SK-N-SH (cell line): ENCODE results near the gene DMRT1. TPM values are rescaled to one million over a fixed set of nuclear protein-coding genes. Genes with fewer than 3 reads are reported as not detected.

ENCODE experiments used
- CTCF ChIA-PET: fragments of 300-600, 350-600 bp; formaldehyde crosslinking; extraction: SDS; loops from one replicate; lab custom pipeline; 2021; lab: Yijun Ruan, JAX
- POLR2A ChIA-PET: fragments of 350-600 bp; sonication (Branson Sonifier 250); formaldehyde crosslinking; extraction: SDS; loops from one replicate; lab custom pipeline; 2020; ENCODE audit warnings: antibody characterized with exemption, inconsistent platforms; lab: Yijun Ruan, JAX
- DNase-seq: peaks from one replicate; pipeline ENCODE4 v3.0.0; 2012
- H2AFZ ChIP-seq: fragments of 200-600 bp; sonication (generic); 2 replicates; pipeline ENCODE4 v1.8.1; 2016; ENCODE audit warnings: antibody characterized with exemption, mild to moderate bottlenecking, low read depth
- H3F3A ChIP-seq: fragments of 200-600 bp; sonication (generic); replicated peaks from 2 replicates; pipeline ENCODE3; 2016; ENCODE audit warnings: antibody characterized with exemption, mild to moderate bottlenecking; ENCODE audit not compliant: insufficient read depth
- H3K27ac ChIP-seq, 2 experiments: fragments of 200-500 bp in 1 of 2; fragments of 200-600 bp in 1 of 2; sonication (Bioruptor generic) in 1 of 2; sonication (generic), shearing (Covaris generic) in 1 of 2; 2 replicates each; pipeline versions ENCODE4 v1.5.1 to v1.6.1; 2014 to 2016; ENCODE audit warnings: low read depth in 2 of 2, inconsistent platforms in 1 of 2, low read length in 1 of 2, mild to moderate bottlenecking in 1 of 2, mixed read lengths in 1 of 2
- H3K27me3 ChIP-seq: fragments of 200-600 bp; sonication (generic), shearing (Covaris generic); 2 replicates; pipeline ENCODE4 v1.6.1; 2016; ENCODE audit warnings: mixed run types; ENCODE audit not compliant: insufficient read depth
- H3K36me3 ChIP-seq, 2 experiments: fragments of 200-500 bp in 1 of 2; fragments of 200-600 bp in 1 of 2; sonication (Bioruptor generic) in 1 of 2; sonication (generic) in 1 of 2; replicated peaks in 1 of 2; 2 replicates each; pipeline versions ENCODE3 to v1.5.1; 2014 to 2016; ENCODE audit warnings: low read length in 1 of 2, mild to moderate bottlenecking in 1 of 2; ENCODE audit not compliant: insufficient read depth in 2 of 2, control insufficient read depth in 1 of 2
- H3K4me1 ChIP-seq, 2 experiments: fragments of 200-500 bp in 1 of 2; fragments of 200-600 bp in 1 of 2; sonication (Bioruptor generic) in 1 of 2; sonication (generic), shearing (Covaris generic) in 1 of 2; 2 replicates each; pipeline versions ENCODE4 v1.5.1 to v1.6.1; 2014 to 2016; ENCODE audit warnings: low read depth in 1 of 2, low read length in 1 of 2, mixed run types in 1 of 2; ENCODE audit not compliant: insufficient read depth in 2 of 2, control insufficient read depth in 1 of 2
- H3K4me2 ChIP-seq: fragments of 200-600 bp; sonication (generic), shearing (Covaris generic); 2 replicates; pipeline ENCODE4 v1.6.1; 2017; ENCODE audit warnings: mixed run types
- H3K4me3 ChIP-seq, 2 experiments: fragments of 200-500 bp in 1 of 2; fragments of 200-600 bp in 1 of 2; sonication (Bioruptor generic) in 1 of 2; sonication (generic), shearing (Covaris generic) in 1 of 2; 2 replicates each; pipeline versions ENCODE4 v1.5.1 to v1.8.1; 2014 to 2016; ENCODE audit warnings: low read depth in 2 of 2, inconsistent platforms in 1 of 2, low read length in 1 of 2, mild to moderate bottlenecking in 1 of 2, mixed read lengths in 1 of 2, moderate library complexity in 1 of 2
- H3K79me2 ChIP-seq: fragments of 200-600 bp; sonication (generic); 2 replicates; pipeline ENCODE4 v1.8.1; 2017; ENCODE audit warnings: mild to moderate bottlenecking; ENCODE audit not compliant: insufficient read depth
- H3K9ac ChIP-seq: fragments of 200-600 bp; sonication (generic); 2 replicates; pipeline ENCODE4 v1.6.1; 2017; ENCODE audit warnings: mixed run types
- H3K9me2 ChIP-seq: fragments of 200-600 bp; sonication (generic); 2 replicates; pipeline ENCODE4 v1.6.1; 2017; ENCODE audit warnings: mixed run types
- H3K9me3 ChIP-seq: fragments of 200-600 bp; sonication (generic); 2 replicates; pipeline ENCODE4 v1.6.1; 2017; ENCODE audit warnings: mixed run types, mild to moderate bottlenecking, moderate library complexity
- H4K20me1 ChIP-seq: fragments of 200-600 bp; sonication (generic); 2 replicates; pipeline ENCODE4 v1.6.1; 2017; ENCODE audit warnings: mild to moderate bottlenecking, mixed run types; ENCODE audit not compliant: insufficient read depth
- CHD2 ChIP-seq: fragments of 150-350 bp; IDR thresholded peaks from 2 replicates; pipeline ENCODE4 v1.6.1; 2018; ENCODE audit warnings: low read length; ENCODE audit not compliant: partially characterized antibody
- CTCF ChIP-seq: fragments of 200-600 bp; sonication (generic); IDR thresholded peaks from 2 replicates; pipeline ENCODE4 v1.6.1; 2017; ENCODE audit warnings: antibody characterized with exemption, mild to moderate bottlenecking, moderate library complexity
- ELF1 ChIP-seq: IDR thresholded peaks from 2 replicates; pipeline ENCODE4 v1.4.0; 2012
- EP300 ChIP-seq, 2 experiments: IDR thresholded peaks; 2 replicates each; pipeline versions ENCODE4 v1.4.0 to v1.6.1; 2012; ENCODE audit warnings: borderline replicate concordance in 1 of 2, low read depth in 1 of 2, low read length in 1 of 2
- EZH2phosphoT487 ChIP-seq: fragments of 200-600 bp; sonication (generic); IDR thresholded peaks from 2 replicates; pipeline ENCODE4 v1.6.1; 2017; ENCODE audit warnings: low read depth, mixed run types, mild to moderate bottlenecking, antibody characterized with exemption, moderate library complexity, borderline replicate concordance
- FOSL2 ChIP-seq: IDR thresholded peaks from 2 replicates; pipeline ENCODE4 v1.4.0; 2012; ENCODE audit warnings: low read depth, mild to moderate bottlenecking, moderate library complexity, borderline replicate concordance
- FOXJ3 ChIP-seq: sonication (generic); formaldehyde crosslinking; IDR thresholded peaks from 2 replicates; pipeline ENCODE4 v1.5.1; 2020; ENCODE audit warnings: mild to moderate bottlenecking, missing genetic modification reagents
- GABPA ChIP-seq: IDR thresholded peaks from 2 replicates; pipeline ENCODE4 v1.4.0; 2012; ENCODE audit warnings: low read depth, mild to moderate bottlenecking
- JUND ChIP-seq: IDR thresholded peaks from 2 replicates; pipeline ENCODE4 v1.4.0; 2012
- MEF2A ChIP-seq: IDR thresholded peaks from 2 replicates; pipeline ENCODE4 v1.4.0; 2012; ENCODE audit warnings: low read depth, borderline replicate concordance
- NFIC ChIP-seq: IDR thresholded peaks from 2 replicates; pipeline ENCODE4 v1.4.0; 2012; ENCODE audit warnings: borderline replicate concordance
- RAD21 ChIP-seq: IDR thresholded peaks from 2 replicates; pipeline ENCODE4 v1.6.1; 2012; ENCODE audit warnings: mild to moderate bottlenecking, low read length
- RCOR1 ChIP-seq: fragments of 150-350 bp; IDR thresholded peaks from 2 replicates; pipeline ENCODE4 v1.6.1; 2017; ENCODE audit warnings: antibody characterized with exemption, low read length
- REST ChIP-seq: IDR thresholded peaks from 2 replicates; pipeline ENCODE4 v1.6.1; 2012; ENCODE audit warnings: mild to moderate bottlenecking, low read depth, low read length, moderate library complexity
- RXRA ChIP-seq: IDR thresholded peaks from 2 replicates; pipeline ENCODE4 v1.4.0; 2012; ENCODE audit warnings: low read depth, mild to moderate bottlenecking, borderline replicate concordance
- SMC3 ChIP-seq: IDR thresholded peaks from 2 replicates; pipeline ENCODE4 v1.6.1; 2012; ENCODE audit warnings: low read depth, low read length, improper control_type of control experiment
- TEAD4 ChIP-seq: IDR thresholded peaks from 2 replicates; pipeline ENCODE4 v1.4.0; 2012; ENCODE audit warnings: mild to moderate bottlenecking, borderline replicate concordance; ENCODE audit not compliant: insufficient read depth
- WGBS: methylation state at CpG from one replicate; pipeline ENCODE4 v1.1.6; 2017; ENCODE audit warnings: low lambda C conversion rate; 5-methylcytosine and 5-hydroxymethylcytosine counted together
- polyA plus RNA-seq, 3 experiments: library from polyadenylated mRNA; depleted of rRNA; stranded (reverse); fragments of >200 nt; gene quantifications; 2 replicates each; pipeline ENCODE4 v1.2.3, GENCODE V29; 2012
- TF ChIP-seq, protein P1 (sequence below): IDR thresholded peaks from 2 replicates; pipeline ENCODE4 v1.4.0; 2012; ENCODE audit warnings: low read depth

The DMRT1 gene
- polyA plus RNA-seq, 1 of the 3 experiments (the other 2 are of a cell fraction) = not detected

- TF ChIP-seq EP300 (IDR thresholded peaks at IDR 0.05; ENCODE audit: borderline replicate concordance in 1 of 2, low read depth in 1 of 2, low read length in 1 of 2) = no peak
- no peak for TF ChIP-seq MEF2A
- no peak for TF ChIP-seq FOSL2
- TF ChIP-seq, protein P1, sequence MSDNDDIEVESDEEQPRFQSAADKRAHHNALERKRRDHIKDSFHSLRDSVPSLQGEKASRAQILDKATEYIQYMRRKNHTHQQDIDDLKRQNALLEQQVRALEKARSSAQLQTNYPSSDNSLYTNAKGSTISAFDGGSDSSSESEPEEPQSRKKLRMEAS = no peak
- TF ChIP-seq JUND = no peak
- TF ChIP-seq REST = no peak
- no peak for TF ChIP-seq ELF1
- no peak for TF ChIP-seq RCOR1
- no peak for TF ChIP-seq TEAD4
- TF ChIP-seq GABPA = no peak
- Histone ChIP-seq H3K9me3 (no peaks in the 10 kb centered on the region), H4K20me1 (no peaks in the 10 kb centered on the region), H3K9ac (no peak overlapping the region), H3K27me3 (peaks cover 43% of the 10 kb centered on the region), H3K27ac (no peak overlapping the region), H3K4me1 (no peaks in the 10 kb centered on the region; a peak in 1 of 4 replicates), H3K4me3 (no peak overlapping the region), H3K36me3 (no peaks in the 10 kb centered on the region), H3K79me2 (no peaks in the 10 kb centered on the region), H3K9me2 (no peaks in the 10 kb centered on the region), H2AFZ (no peak overlapping the region), H3F3A (no peaks in the 10 kb centered on the region), H3K4me2 (no peak overlapping the region)
- 7% methylated on average over 3 of the region's 3 CpGs for WGBS
- CTCF ChIA-PET = interaction anchor here (0.7 to 4.0 kb wide), 3 partner anchors 11 to 115 kb away, joined by 3 to 41 read pairs (median 21); no protein-coding TSS in a partner anchor
- POLR2A ChIA-PET = no interaction called here
- no peak for DNase-seq
Measured at GRCh38 chr9:1008216-1008615, 166.7 kb downstream of the DMRT1 start.

DNA sequence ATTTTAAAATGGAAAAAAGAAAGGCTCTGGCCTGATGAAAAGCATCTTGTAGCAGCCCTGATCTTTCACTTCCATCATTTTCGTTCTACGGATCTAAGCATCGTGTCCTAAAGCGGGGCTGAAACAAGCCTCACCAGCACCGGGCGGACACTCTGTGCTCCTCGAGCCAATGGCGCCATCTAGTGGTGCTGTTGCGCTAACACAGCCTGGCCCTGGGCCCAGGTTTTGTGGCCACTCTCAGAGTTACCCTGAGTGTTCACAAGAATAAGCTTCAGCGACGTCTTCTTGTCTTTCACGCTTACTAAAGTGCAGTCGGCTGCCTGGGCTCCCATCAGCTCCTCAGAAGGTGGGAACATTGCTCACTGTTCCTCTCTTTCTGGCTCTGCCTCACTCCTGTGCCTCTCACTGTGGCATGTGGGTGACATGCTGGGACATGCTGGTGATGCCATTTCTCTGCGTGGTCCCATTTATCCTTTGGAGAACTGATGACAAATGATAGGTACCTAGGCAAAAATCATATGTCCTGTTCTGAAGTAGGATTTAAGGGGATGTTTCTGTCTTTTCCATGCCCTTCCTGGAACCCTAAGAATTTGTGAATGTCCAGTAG is 167.7 kb downstream of the DMRT1 start:
- peak overlapping the region in 1 of 2 experiments; percentile 38; a peak in 1 of 4 replicates for H3K4me3 ChIP-seq
- no peaks in the 10 kb centered on the region for H3K9me2 ChIP-seq
- ChIA-PET CTCF (interaction anchor here (0.5 to 4.0 kb wide), 32 partner anchors 10 to 660 kb away, joined by 3 to 41 read pairs (median 3); partner anchors contain the start of gene DMRT3), POLR2A (no interaction called here)
- no peak overlapping the region for H3K9ac ChIP-seq
- no peak overlapping the region for H2AFZ ChIP-seq
- TF ChIP-seq SMC3 = peak; percentile 80
- no peak for TF ChIP-seq RXRA
- no peak for TF ChIP-seq CHD2
- no peak for TF ChIP-seq EZH2phosphoT487
- TF ChIP-seq NFIC = peak; percentile 86
- TF ChIP-seq MEF2A = no peak
- TF ChIP-seq RAD21 = peak; percentile 90
- peak; percentile 93 for TF ChIP-seq CTCF
- TF ChIP-seq FOXJ3 = no peak
- no peak for TF ChIP-seq RCOR1
- H3K9me3 ChIP-seq = no peaks in the 10 kb centered on the region
- H3K27me3 ChIP-seq = peaks cover 43% of the 10 kb centered on the region
- H3F3A ChIP-seq = no peaks in the 10 kb centered on the region
- H3K79me2 ChIP-seq = no peaks in the 10 kb centered on the region
- H3K27ac ChIP-seq = no peak overlapping the region
- H3K36me3 ChIP-seq = no peaks in the 10 kb centered on the region
- H3K4me2 ChIP-seq = 0 out of 2 replicates have a peak overlapping the region, but pooled peaks have one; percentile 0
- 4% methylated on average over 14 of the region's 14 CpGs for WGBS
- no peaks in the 10 kb centered on the region; a peak in 1 of 4 replicates for H3K4me1 ChIP-seq
- H4K20me1 ChIP-seq = no peaks in the 10 kb centered on the region
- DNase-seq = peak; percentile 74
